T-helper 1 cell (primary cell): ENCODE results near the gene MYO7B.
"Not testable (repeated sequence)": the region's sequence is repeated elsewhere in the genome, so short reads cannot be mapped to it uniquely, and the experiment has no call there.

Experiments
- DNase-seq, 5 donors: peaks; one replicate each; pipeline ENCODE4 v3.0.0-alpha.2; 2012 to 2020

The MYO7B gene

DNA sequence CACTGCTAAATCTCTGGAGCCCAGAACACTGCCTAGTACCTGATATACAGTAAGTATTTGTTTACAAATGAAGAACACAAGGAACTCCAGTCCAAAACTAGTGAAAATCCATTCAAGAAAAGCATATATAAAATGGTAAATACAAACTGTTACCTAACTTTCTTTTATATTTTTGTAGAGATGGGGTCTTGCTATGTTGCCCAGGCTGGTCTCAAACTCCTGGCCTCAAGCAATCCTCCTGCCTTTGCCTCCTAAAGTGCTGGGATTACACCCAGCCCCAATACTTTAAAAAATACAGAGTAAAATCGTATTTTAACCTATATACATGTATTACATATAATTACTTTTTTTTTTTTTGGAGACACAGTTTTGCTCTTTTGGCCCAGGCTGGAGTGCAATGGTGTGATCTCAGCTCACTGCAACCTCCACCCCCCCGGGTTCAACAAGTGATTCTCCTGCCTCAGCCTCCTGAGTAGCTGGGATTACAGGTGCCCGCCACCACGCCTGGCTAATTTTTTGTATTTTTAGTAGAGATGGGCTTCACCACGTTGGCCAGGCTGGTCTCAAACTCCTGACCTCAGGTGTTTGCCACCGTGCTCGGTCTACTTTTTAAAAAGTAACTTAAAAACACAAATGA lies 11.2 kb upstream of the MYO7B start:
- DNase-seq = not testable (repeated sequence)

DNA sequence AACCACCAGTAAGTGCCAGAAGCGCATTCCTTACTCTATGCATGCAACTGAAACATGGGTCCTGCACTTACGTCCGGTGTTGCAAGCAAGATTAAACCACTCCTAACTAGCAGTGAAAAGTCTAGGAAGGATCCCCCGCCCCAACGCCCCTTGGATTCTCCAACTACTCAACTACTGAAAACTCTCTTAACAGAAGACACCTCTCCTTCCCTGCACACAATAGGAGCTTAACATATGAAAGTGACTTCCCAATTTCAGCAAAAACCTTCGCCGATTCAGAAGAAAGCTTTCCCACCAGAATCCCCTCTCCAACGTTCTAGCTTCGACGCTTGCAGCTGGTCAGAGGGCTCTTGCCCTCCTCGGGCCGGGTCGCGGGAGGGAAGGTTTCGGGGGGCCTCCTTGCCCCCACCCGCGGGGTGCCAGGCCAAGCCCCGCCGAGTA lies 9.8 kb upstream of the MYO7B start:
- peak in 1 of 5 donors; percentile 29 for DNase-seq

DNA sequence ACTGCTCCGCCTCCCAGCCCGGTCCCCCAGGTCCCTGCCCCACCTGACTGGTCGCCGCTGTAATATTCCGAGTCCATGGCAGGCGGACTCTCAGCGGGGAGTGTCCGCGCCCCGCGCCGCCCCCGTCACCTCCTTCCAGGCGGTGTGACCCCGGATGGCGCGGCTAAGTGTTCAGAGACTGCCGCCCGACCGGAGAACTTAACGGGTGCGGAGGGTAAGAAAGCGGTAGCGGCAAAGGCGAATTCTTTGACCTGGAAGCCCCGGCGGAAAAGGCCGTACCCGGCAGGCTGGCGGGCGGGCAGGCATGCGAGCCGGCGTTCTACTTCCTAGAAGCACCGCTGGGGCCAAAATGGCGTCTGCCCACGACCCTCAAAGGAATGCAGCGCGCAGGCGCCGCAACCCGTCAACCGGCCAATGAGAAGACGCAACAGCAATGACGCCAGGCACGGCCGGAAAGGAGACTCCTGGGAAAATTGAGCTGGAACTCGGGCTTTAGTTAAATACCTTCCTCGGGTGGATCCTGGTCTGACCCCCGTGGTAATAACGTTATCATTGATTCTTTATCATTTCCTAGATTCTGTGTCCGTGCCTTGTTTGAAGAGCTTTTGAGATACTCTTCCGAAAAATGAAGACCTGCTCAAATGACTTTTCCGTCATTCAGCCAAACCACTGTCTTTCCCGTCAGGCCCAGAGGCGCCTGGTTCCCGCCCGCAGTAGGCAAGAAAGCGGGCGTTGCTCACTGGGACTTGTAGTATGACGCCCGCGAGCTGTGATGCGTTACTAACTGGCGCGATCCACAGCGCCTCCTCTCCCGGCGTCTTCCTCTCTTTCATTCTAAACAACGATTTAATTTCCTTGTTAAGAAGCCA lies 9.1 kb upstream of the MYO7B start, which contains the start of gene IWS1:
TSS of gene IWS1 (minus strand) at position 358 of the 869 bp plus-strand sequence. CDS start at position 77, 281 bp downstream.
- DNase-seq = peak; percentile 85 to 96 (median 90)

DNA sequence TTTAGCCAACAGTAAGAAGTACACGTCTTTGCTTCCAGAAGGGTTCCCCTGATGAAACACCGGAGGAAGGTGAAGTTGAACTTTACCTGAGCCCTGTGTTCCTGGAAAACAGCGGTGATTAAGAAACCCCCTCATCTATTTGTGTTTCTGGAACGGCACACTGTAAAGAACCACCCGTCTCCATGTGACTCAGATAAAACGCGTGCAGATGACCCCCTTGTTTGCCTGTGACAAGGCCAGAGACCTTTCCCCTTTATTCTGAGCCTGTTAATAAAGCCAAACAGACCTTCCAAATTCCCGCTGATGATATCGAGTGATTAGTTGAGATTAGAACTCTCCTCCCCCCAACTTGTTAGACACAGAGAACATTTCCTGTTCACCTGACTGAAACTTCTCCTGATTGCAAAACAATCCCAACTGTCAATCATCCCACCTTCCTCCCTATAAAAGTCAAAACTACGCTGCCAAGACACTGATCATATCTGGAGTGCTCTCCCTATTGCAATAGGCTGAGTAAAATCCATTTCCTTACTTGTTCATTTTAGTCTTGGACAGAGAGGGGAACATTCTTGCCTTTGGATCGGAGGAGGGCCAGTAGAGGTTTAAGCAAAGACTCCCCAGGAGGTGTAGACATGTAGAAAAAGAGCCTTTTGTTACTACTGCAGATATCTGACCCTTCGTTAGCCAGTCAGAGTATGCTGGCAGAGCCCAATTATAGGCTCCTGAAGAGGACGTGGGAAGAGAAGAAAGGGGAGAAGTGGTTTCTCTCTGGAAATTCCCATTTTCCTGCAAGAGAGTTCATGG lies 8.3 kb upstream of the MYO7B start:
- no peak for DNase-seq

DNA sequence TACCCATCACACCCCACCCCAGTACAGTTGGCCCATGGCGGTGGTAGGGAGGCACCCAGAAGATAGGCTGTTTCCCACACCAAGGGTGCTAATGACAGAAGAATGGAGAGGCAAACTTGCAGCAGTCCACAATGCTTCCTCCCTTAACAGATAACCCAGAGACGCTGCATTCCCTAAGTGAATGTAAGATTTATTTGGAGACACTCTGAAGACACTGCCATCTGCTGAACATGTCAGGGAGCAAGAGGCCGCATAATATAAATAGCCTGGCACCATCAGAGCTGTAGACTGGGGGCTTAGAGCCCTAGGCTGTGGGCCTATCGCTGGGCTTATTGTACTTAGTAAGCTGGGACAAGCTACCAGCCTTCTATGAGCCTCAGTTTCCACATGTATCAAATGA lies 7.0 kb upstream of the MYO7B start:
- no peak for DNase-seq

DNA sequence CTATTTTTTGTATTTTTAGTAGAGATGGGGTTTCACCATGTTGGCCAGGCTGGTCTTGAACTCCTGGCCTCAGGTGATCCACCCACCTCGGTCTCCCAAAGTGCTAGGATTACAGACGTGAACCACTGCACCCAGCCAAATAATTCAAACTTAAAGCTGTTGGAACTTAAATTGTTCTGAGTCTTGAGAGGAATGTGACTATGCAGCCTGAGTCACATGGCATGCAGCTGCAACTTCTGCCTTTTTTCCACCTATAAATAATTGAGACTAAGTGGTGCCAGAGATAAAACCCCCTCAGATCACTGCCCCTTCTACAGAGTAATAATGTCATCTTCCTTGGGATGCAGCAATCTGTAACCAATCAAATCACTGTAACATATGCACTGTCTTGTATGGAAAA lies 6.1 kb upstream of the MYO7B start:
- DNase-seq = not testable (repeated sequence)

DNA sequence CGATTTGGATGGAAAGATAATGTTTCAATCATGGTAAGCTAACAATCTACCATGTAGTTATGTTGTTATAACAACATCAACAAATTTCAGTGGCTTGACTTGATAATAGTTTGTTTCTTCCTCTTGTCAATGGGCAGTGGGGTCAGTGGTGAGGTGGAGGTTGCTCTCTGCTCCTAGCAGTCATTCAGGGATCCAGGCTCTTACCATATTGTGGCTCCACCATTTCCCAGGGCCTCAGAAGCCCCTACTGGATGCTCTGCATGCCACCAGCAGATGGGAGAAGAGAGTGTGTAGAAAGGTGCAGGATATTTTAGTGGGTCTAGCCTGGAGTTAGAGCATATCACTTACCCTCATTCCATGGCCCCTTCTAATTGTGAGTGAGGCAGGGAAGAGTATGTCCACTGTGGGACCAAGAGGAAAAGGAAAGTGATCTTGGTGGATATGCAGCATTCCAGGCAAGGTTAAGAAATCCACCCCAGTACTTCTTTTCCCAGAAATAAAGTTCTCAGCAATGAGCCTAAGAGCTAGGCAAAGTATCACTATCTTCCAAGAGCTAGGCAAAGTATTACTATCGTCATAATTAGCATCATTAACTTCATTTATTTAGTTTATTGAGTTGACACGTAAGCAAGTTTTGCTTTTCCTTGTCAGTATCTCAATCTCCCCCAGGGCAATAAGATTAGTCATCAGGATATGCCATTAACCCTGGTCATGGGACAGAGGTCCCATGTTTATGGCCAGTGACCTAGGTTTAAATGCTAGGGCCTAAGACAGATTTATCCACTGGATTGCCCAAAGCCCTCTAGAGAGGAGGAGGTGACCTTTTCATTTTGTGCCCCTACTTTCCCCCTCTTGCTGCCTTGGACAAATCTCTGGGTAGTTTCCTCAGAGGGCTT lies 5.0 kb upstream of the MYO7B start:
- no peak for DNase-seq

DNA sequence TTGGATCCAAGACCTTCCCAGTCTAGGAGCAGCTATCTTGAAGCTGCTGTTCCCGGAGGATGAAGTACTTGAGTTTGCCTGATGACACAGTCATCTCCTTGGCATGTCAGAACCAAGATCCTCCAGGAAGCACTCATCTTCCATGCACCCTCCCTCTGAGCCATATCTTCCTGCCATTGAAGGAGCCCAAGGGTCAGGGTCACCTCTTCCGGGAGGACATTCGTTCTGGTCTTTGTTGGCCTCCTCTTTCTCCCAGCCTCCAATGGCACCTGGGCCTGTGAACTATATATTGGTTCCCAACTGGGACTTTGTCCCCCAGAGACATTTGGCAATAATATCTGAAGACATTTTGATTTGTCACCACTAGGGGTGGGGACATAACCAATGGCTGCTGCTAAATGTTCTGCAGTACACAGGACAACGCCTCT lies 4.2 kb upstream of the MYO7B start:
- DNase-seq = no peak

DNA sequence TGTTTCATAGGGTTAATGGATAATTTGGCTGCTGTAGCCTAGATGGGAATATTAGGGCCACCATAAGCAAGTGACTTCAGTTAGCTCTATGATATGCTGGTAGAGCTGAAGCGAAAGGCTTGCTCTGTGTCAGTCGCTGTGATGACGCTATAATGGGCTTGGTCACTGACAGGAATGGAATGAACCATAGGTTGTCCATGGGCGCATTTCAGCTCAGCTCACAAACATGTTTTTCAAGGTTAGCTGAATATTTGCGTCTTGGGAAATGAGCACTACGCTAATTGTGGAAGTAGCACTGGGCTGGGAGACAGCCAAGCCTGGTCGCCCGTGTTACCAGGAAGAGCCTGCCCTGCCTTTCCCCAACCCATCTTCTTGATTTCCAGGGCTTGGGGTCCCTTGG lies 3.2 kb upstream of the MYO7B start:
- DNase-seq = no peak

DNA sequence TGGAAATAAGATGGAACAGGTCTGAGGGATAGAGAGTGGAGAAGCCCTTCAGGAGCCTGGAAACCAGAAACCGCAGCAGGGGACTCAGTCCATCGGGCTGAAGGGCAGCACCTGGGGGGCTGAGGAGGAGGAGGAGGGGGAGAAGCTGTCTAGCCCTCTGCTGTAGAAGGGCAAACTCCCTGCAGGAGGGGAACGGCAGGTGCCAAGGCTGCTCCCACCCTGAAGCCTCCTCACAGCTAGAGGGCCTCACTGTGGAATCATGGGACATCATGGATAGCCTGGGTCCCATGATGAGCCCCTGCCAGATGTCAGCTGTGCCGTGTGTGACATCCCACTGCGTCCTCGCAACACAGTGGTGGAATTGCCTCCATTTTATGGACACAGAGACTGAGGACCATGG lies 435 bp downstream of the MYO7B start:
- DNase-seq = no peak

DNA sequence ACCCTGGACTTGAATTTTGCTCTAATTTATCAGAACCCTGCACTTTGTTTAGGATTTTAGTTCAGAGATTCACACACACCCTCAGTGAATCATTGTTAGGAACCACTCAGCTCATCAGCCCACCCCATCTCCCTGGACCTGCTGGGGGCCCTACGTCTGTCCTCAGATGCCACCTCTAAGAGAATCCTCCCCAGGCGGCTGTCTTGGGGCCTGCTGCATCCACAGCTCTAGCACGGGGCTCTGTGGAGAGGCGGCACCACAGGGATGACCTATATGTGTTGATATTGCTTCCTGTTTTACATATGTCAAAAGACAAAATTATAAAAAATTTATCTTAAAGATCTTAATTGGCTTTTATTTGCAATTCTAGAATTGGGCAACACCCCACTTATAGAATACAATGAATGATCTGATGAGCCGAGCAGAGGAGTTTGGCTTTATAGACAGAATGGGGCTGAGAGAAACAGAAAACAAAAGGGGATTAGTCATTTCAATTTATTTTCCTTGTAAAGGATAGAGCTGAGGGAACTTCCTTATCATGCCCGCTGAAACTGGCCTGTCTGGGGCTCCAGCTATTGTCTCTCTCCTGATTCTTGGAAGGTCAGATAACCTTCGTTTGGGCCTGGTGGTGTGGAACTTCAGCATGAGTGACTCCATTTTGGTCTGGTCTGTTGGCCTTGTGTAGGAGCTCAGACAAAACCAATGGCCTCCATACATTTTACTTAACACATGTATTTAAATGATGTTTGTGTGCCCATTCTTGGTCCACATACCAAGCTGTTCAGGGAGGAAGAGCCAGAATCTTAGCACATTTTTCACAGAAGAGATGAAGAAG lies 1.4 kb downstream of the MYO7B start:
- no peak for DNase-seq

DNA sequence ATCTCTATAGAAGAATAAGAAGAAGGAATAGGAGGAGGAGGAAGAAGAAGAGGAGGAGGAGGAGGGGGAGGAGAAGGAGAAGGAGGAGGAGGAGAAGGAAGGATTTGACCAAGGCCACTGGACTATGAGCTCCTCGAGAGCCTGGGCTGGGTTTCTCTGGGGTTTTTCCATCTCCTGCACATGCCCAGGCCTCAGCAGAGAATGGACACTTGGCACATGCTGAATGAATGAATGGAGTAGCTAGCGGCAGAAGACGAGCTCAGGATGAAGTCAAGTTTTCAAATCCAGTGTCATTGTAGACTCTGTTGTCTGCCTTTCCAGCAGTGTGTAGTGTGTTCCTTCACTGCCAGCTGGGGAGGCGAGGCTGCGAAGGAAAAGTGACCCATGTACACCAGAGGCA lies 2.2 kb downstream of the MYO7B start:
- DNase-seq = no peak

DNA sequence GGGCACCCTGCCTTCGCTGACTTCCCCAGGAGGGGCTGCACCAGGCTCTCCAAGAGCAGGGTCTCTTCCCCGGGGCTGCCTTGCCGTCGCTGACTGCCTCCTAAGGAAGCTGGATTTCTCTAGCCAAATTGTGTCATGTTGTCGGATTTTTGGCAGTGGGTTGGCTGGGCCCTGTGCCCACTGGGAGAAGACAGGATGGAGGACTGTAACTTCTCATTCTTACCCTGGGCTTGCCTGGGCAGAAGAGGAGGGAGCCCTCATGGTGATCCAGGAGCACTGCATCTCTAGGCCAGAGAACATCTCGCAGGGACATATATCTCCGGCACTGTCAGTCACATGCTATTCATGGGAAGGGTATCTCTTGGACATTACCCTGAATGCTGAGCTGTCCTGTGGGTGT lies 6.3 kb downstream of the MYO7B start:
- no peak for DNase-seq

DNA sequence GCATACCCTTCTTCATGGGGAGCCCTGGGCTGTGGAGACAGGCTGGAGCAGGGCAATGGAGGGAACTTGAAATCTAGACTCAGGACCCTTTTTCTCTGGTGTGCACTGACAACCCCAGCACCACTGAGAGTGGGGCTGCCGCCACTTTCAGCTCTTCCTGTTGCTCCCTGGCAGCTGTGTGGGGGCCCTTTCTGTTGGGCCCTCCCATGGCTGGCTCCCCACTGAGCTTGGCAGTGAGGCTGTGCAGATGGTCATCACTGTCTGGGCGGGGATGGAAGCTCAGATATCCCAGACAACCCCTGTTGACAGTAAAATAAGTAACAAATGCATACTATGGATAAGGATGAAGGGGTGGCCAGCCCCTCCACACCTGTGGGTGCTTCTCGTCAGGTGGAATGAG lies 6.7 kb downstream of the MYO7B start:
- no peak for DNase-seq

DNA sequence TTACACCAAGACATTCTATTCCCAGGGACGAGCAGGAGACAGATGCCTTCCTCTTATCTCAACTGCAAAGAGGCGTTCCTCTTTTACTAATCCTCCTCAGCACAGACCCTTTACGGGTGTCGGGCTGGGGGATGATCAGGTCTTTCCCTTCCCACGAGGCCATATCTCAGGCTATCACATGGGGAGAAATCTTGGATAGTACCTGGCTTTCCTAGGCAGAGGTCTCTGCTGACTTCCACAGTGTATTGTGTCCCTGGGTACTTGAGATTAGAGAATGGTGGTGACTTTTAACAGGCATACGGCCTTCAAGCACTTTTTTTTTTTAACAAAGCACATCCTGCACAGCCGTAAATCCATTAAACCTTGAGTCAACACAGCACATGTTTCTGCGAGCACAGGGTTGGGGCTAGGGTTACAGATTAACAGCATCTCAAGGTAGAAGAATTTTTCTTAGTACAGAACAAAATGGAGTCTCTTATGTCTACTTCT lies 7.6 kb downstream of the MYO7B start:
- DNase-seq = not testable (repeated sequence)

DNA sequence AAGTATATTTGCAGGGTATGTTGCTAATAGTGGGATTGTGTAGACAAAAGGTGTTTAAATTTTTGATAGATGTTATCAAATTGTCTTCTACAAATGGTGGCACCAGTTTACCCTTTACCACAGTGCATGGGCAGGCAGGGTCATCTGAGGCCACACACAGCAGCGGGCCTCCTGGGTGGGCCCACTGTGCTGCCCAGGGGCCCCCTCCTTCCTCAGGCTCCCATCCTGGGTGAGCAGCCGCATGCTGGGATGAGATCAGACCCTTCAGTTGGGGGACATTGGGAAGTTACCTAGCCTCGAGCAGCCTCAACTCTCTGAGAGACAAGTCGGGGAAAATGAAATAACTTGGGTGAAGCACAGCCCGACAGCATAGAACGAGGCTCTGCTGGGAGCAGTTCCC lies 9.7 kb downstream of the MYO7B start:
- no peak for DNase-seq

DNA sequence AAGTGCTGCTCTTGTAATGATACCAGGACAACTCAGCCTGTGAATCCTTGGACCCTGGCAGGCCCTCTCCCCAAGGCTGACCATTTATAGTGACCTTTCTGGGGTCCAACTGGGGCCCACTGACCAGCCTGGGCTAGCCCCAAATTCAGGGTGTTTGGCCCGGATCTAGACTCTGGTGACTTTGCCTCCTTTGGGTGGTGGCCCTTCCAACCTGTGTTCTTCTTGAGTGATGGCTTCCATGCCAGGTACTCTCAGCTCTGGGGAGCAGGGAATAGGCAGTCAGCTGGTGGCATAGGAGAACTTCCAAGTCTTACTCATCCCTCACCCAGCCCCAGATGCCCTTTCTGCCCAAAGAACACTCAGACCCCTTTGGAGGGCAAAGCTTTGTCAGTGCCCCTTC lies 10.3 kb downstream of the MYO7B start:
- DNase-seq = no peak

DNA sequence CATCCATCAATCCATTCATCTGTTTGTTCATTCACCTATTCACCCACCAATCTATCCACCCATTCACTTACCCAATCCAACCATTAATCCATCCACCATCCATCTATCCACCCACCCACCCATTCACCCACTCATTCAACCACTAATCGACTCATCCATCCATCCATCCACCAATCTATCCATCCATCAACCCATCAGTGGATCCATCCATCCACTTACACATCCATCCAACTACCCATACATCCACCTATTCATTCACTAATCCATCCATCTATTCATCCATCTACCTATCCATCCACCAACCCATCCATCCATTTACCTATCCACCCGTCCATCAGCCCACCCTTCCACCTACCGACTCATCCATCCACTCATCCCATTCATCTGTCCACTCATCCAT lies 11.3 kb downstream of the MYO7B start:
- no peak for DNase-seq

DNA sequence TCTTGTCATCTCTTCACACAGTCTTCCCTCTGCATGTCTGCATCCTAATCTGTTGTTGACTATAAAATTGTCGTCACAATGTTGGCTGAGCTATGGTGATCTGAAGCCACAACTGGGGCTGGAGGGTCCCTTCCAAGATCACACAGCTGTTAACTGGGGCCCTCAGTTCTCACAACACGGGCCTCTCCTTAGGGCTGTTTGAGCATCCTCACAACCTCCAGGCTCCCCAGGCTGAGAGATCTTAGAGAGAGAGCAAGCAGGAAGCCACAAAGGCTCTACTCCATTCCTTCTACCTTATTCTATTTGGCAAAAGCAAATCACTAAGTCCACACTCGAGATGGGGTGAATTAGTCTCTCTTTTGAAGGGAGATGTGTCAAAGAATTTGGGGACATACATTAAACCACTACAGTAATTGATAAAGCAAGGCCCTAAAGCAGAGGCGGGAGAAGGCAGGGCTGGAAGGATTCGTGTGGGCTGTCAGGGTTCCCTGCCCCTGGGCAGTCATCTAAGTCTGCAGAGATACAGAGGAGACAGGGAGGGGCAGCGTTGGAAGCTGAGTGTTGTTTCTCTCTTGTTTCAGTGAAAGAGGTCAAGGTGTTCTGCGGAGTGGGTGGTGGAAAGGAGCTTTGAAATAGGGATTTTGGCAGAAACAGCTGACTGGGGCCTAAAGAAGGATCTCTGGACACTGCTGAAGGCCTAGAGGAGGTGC lies 15.9 kb downstream of the MYO7B start:
- no peak for DNase-seq

DNA sequence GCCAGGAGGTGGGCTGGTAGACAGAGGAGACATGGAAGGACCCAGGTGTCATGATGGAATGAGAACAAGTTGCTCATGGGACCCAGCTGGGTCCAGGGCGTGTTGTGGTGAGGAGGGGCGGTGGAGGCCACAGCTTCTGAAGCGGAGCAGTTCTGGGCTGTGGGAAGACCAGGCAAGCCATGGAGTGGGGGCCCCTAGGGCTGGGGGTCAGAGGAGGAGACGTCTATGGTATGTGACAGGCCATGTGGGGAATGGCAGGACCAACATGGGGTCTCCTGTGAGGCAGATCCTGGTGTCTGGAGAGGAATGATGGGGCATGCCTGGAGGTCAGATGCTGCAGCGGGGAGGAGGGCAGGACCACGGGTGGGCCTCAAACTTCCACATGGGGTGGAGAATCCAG lies 16.9 kb downstream of the MYO7B start:
- no peak for DNase-seq
